PC-9 (cell line): Measurements from ENCODE around the gene PKD2L2.

Source experiments
- CTCF ChIP-seq: fragments of 200-600 bp; sonication (generic); conservative IDR thresholded peaks from 2 replicates; pipeline ENCODE4 v1.6.1; 2017; ENCODE audit warnings: mixed run types, antibody characterized with exemption, mild to moderate bottlenecking, moderate library complexity
- EZH2 ChIP-seq: fragments of 200-600 bp; sonication (generic); IDR thresholded peaks from 2 replicates; pipeline ENCODE4 v1.8.0; 2017; ENCODE audit warnings: antibody characterized with exemption, low read depth

GRCh38 chr5:137989419-137989818, 100.2 kb downstream of the PKD2L2 start:
- TF ChIP-seq CTCF (no peak), EZH2 (no peak)
